GM12801 (cell line): Measurements from ENCODE around the gene SOBP.

ENCODE experiments used
- CTCF ChIP-seq: IDR thresholded peaks from one replicate; pipeline ENCODE4 v1.5.1; 2011; ENCODE audit warnings: control low read depth; ENCODE audit not compliant: insufficient read length; ENCODE audit errors: extremely low read depth

The SOBP gene

DNA sequence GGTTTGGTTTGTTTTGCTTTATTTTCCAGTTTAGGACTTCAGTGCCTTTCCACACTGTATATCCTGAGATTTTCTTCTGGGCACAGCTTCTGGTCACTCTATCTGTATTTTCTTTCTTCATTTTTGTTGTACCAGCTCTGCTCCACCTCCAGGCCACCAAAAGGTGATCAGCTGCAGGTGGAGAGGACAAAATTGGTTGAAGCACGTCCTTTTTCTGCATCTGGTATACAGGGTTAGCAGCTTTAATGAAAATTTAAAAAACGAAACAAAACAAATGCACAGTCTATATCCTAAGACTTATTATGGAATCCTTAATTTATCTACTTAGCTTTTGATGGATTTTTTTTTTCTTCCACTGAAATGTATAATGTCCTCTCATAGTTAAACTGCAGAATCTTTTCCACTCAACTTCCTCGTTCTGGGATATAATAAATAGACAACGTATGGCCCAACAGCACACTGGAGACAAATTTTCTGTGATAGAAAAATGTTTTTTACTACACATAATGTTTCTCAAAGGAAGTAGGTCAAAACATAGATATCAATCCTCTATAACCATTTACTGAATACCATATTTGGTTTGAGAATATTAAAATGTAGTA is 10.7 kb upstream of the SOBP start:
- TF ChIP-seq CTCF = no peak

- no peak for TF ChIP-seq CTCF
Measured at GRCh38 chr6:107485157-107485556, 4.8 kb upstream of the SOBP start.

- no peak for TF ChIP-seq CTCF
Measured at GRCh38 chr6:107488174-107488874, 1.6 kb upstream of the SOBP start.

DNA sequence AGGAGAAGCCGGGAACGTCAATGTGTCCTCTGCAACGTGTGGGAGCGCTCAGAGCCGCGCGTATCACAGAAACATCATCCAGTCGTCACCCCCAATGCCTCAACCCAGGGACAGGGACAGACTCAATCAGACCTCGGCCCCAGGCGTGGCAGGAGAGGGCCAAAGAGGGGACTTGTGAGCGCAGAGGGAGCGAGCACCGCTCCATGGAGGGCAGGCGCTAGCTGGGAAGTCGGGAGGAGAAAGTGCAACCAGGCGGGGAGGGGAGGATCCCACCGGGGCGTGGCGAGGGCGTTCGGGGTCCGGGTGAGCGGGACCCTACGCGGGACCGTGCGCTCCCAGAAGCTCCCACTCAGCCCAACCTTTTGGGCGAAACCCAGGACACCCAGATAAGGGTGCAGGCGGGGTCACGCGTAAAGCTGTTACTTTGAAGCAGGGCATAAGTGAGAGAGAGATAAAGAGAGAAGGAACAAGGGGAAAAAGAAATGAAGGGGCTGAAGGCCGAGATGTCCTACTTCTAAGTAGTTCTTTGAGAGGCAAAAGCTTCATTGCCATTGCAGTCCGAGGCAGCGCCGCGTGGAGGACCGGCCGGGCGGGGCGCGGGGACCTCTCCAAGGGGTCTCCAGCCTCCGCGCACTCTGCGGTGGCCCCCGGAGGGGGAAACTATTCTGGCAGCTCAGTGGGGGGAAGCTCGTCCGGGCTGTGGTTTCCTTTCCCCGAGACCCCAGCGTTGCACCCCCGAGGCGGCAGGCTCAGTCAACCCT is 862 bp upstream of the SOBP start:
- TF ChIP-seq CTCF = no peak

DNA sequence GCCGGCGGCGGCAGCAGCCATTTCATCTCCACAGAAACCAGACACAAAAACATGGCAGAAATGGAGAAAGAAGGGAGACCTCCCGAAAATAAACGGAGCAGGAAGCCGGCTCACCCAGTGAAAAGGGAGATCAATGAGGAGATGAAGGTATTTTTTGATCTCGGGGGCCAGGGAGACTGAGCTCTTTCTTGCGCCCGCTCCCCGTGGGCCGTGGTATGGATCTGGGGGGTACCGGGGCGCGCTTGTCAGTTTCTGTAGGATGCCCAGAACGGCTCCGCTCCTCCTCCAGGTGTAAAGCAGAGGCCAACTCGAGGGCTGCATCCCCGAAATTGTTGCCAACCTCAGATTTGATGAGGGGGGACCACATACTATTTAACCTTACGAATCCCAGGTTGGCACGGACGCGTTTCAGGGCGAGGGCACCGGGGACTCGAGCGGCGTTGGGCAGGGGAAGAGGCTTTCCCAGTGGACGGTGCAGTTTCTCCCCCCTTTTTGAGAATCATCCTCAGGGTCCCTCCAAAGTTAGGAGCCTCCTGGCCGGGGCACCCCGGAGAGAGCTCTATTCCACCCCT is 735 bp downstream of the SOBP start:
- TF ChIP-seq CTCF = no peak

- TF ChIP-seq CTCF = no peak
Measured at GRCh38 chr6:107491138-107491609, 1.3 kb downstream of the SOBP start.
